Liver (tissue), 9 donors: Measurements from ENCODE around the gene ZBTB7B. TPM values are rescaled to one million over a fixed set of nuclear protein-coding genes. Genes with fewer than 3 reads are reported as not detected.

ENCODE experiments used
- DNase-seq: peaks from one replicate; pipeline ENCODE4 v3.0.0-alpha.2; 2017; ENCODE audit warnings: low spot score
- H3K27ac ChIP-seq, 2 donors: one replicate each; pipeline ENCODE4 v1.7.0; 2013; ENCODE audit warnings: inconsistent platforms in 2 of 2, low read length in 2 of 2, control low read depth in 1 of 2, low read depth in 1 of 2, mild to moderate bottlenecking in 1 of 2
- H3K27me3 ChIP-seq, 4 donors: one replicate each; pipeline versions ENCODE4 v1.6.1 to v1.7.0; 2013; ENCODE audit warnings: low read length in 3 of 4, inconsistent platforms in 1 of 4, mild to moderate bottlenecking in 1 of 4, moderate library complexity in 1 of 4; ENCODE audit not compliant: control insufficient read depth in 4 of 4, insufficient read depth in 4 of 4
- H3K36me3 ChIP-seq, 4 donors: one replicate each; pipeline versions ENCODE4 v1.6.1 to v1.7.0; 2013; ENCODE audit warnings: low read length in 3 of 4, mild to moderate bottlenecking in 3 of 4, low read depth in 1 of 4, moderate library complexity in 1 of 4; ENCODE audit not compliant: control insufficient read depth in 4 of 4, insufficient read depth in 3 of 4
- H3K4me1 ChIP-seq, 4 donors: one replicate each; pipeline versions ENCODE4 v1.6.1 to v1.7.0; 2013; ENCODE audit warnings: low read length in 3 of 4, mild to moderate bottlenecking in 3 of 4, moderate library complexity in 1 of 4; ENCODE audit not compliant: control insufficient read depth in 4 of 4, insufficient read depth in 4 of 4
- H3K4me3 ChIP-seq, 3 donors: one replicate each; pipeline versions ENCODE4 v1.6.1 to v1.7.0; 2013; ENCODE audit warnings: low read length in 3 of 3, control low read depth in 1 of 3, low read depth in 1 of 3, mild to moderate bottlenecking in 1 of 3
- H3K9ac ChIP-seq, 2 donors: one replicate each; pipeline ENCODE4 v1.7.0; 2013; ENCODE audit warnings: low read length in 2 of 2, mild to moderate bottlenecking in 2 of 2, moderate library complexity in 2 of 2, control low read depth in 1 of 2, low read depth in 1 of 2
- H3K9me3 ChIP-seq, 4 donors: one replicate each; pipeline versions ENCODE4 v1.6.1 to v1.7.0; 2013; ENCODE audit warnings: low read length in 3 of 4; ENCODE audit not compliant: control insufficient read depth in 4 of 4
- ATF3 ChIP-seq: IDR thresholded peaks from 2 replicates; pipeline ENCODE4 v1.6.1; 2016; ENCODE audit warnings: antibody characterized with exemption
- CTCF ChIP-seq: fragments of 150-350 bp; IDR thresholded peaks from 2 replicates; pipeline ENCODE4 v1.5.1; 2017; ENCODE audit warnings: improper control_type of control experiment, low read depth, low read length; ENCODE audit not compliant: missing input control
- EGR1 ChIP-seq, 2 donors: IDR thresholded peaks; 2 replicates each; pipeline ENCODE4 v1.6.1; 2016 to 2018; ENCODE audit warnings: antibody characterized with exemption in 2 of 2, low read depth in 2 of 2
- FOXA1 ChIP-seq: IDR thresholded peaks from 2 replicates; pipeline ENCODE4 v1.6.1; 2016; ENCODE audit warnings: antibody characterized with exemption
- FOXA2 ChIP-seq: IDR thresholded peaks from 2 replicates; pipeline ENCODE4 v1.6.1; 2016; ENCODE audit warnings: antibody characterized with exemption
- GABPA ChIP-seq, 2 donors: IDR thresholded peaks in 1 of 2; conservative IDR thresholded peaks in 1 of 2; 2 replicates each; pipeline ENCODE4 v1.6.1; 2016; ENCODE audit warnings: antibody characterized with exemption in 2 of 2, mild to moderate bottlenecking in 1 of 2, moderate library complexity in 1 of 2
- HNF4A ChIP-seq, 2 donors: conservative IDR thresholded peaks; 2 replicates each; pipeline ENCODE4 v1.6.1; 2016; ENCODE audit warnings: antibody characterized with exemption in 2 of 2, mild to moderate bottlenecking in 2 of 2
- HNF4G ChIP-seq: IDR thresholded peaks from 2 replicates; pipeline ENCODE4 v1.6.1; 2016; ENCODE audit warnings: antibody characterized with exemption
- JUND ChIP-seq, 2 donors: IDR thresholded peaks; 2 replicates each; pipeline ENCODE4 v1.6.1; 2016; ENCODE audit warnings: antibody characterized with exemption in 2 of 2
- MAX ChIP-seq: IDR thresholded peaks from 2 replicates; pipeline ENCODE4 v1.6.1; 2016; ENCODE audit warnings: antibody characterized with exemption
- NR2F2 ChIP-seq: IDR thresholded peaks from 2 replicates; pipeline ENCODE4 v1.6.1; 2016; ENCODE audit warnings: antibody characterized with exemption
- REST ChIP-seq: IDR thresholded peaks from 2 replicates; pipeline ENCODE4 v1.6.1; 2016; ENCODE audit warnings: antibody characterized with exemption, mild to moderate bottlenecking
- RXRA ChIP-seq, 2 donors: IDR thresholded peaks; 2 replicates each; pipeline ENCODE4 v1.6.1; 2017 to 2018; ENCODE audit warnings: antibody characterized with exemption in 2 of 2, mild to moderate bottlenecking in 1 of 2
- TAF1 ChIP-seq: conservative IDR thresholded peaks from 2 replicates; pipeline ENCODE4 v1.6.1; 2016; ENCODE audit warnings: antibody characterized with exemption, mild to moderate bottlenecking
- ZBTB33 ChIP-seq: IDR thresholded peaks from 2 replicates; pipeline ENCODE4 v1.6.1; 2016; ENCODE audit warnings: antibody characterized with exemption
- WGBS: extraction: QIAGEN DNeasy Blood & Tissue Kit; methylation state at CpG from one replicate; pipeline ENCODE4 v1.1.7; 2013; 5-methylcytosine and 5-hydroxymethylcytosine counted together
- polyA plus RNA-seq, 2 donors: library from polyadenylated mRNA; stranded (reverse) in 1 of 2; unstranded in 1 of 2; fragments of 200-250 nt in 1 of 2; fragments of >200 nt in 1 of 2; fragmentation: Nextera tagmentation in 1 of 2; extraction: Ambion mirVana in 1 of 2; gene quantifications; one replicate each; pipeline versions ENCODE4 v1.2.1 to v1.2.3, GENCODE V29; 2013 to 2015
- total RNA-seq, 2 donors: library from RNA; depleted of rRNA; stranded (reverse); fragments of >200 nt; gene quantifications; one replicate each; pipeline ENCODE4 v1.2.3, GENCODE V29; 2014
- donor health status: healthy.
- donor health status: healthy.
- donor health status: healthy.
- donor health status: healthy.
- donor health status: healthy.

The ZBTB7B gene
- total and polyA plus RNA-seq, 4 donors: 7.0 to 50.2 (median 21.1) TPM

GRCh38 chr1:154958036-154958435 is 44.6 kb upstream of the ZBTB7B start:
- no peak for TF ChIP-seq ATF3
- TF ChIP-seq HNF4A (conservative IDR thresholded peaks at IDR 0.05): no peak
- no peak for TF ChIP-seq RXRA (IDR thresholded peaks at IDR 0.05)
- TF ChIP-seq CTCF: no peak
- TF ChIP-seq JUND (IDR thresholded peaks at IDR 0.05): no peak
- no peak for TF ChIP-seq FOXA2
- TF ChIP-seq HNF4G: no peak
- no peak for TF ChIP-seq FOXA1
- TF ChIP-seq NR2F2: no peak
- TF ChIP-seq GABPA (IDR thresholded peaks at IDR 0.05 in 1 of 2, conservative IDR thresholded peaks at IDR 0.05 in 1 of 2): no peak
- TF ChIP-seq TAF1: no peak
- no peak for TF ChIP-seq EGR1 (IDR thresholded peaks at IDR 0.05; ENCODE audit: low read depth in 2 of 2)
- no peak for TF ChIP-seq ZBTB33
- no peak for TF ChIP-seq MAX
- H3K4me1 ChIP-seq: peaks cover 9 to 63% (median 42%) of the 10 kb centered on the region in 4 donors
- no peaks in the 10 kb centered on the region for H3K9me3 ChIP-seq
- 90% methylated on average over 2 of the region's 2 CpGs for WGBS
- H3K27me3 ChIP-seq: no peaks in the 10 kb centered on the region
- no peak overlapping the region for H3K4me3 ChIP-seq
- peaks cover 0 to 12% (median 2%) of the 10 kb centered on the region in 4 donors for H3K36me3 ChIP-seq
- DNase-seq: no peak
- no peak overlapping the region for H3K27ac ChIP-seq
- no peak overlapping the region for H3K9ac ChIP-seq

- Histone ChIP-seq H3K36me3 (peaks cover 3 to 17% (median 4%) of the 10 kb centered on the region in 4 donors), H3K27me3 (no peaks in the 10 kb centered on the region), H3K9me3 (no peaks in the 10 kb centered on the region), H3K27ac (no peak overlapping the region), H3K4me3 (no peak overlapping the region), H3K9ac (no peak overlapping the region), H3K4me1 (peaks cover 7 to 63% (median 42%) of the 10 kb centered on the region in 4 donors)
- no peak for DNase-seq
- WGBS: 96% methylated on average over 16 of the region's 16 CpGs
- TF ChIP-seq HNF4A (conservative IDR thresholded peaks at IDR 0.05) (no peak), EGR1 (IDR thresholded peaks at IDR 0.05; ENCODE audit: low read depth in 2 of 2) (no peak), RXRA (IDR thresholded peaks at IDR 0.05) (no peak), REST (no peak)
Observed at GRCh38 chr1:154958681-154959425, 43.7 kb upstream of the ZBTB7B start.
